H9 (cell line): ENCODE measurements around the gene CILP2. TPM values are rescaled to one million over a fixed set of nuclear protein-coding genes. Genes with fewer than 3 reads are reported as not detected.

Experiments
- DNase-seq: peaks from one replicate; pipeline ENCODE4 v3.0.0-alpha.2; 2017
- H2AFZ ChIP-seq: one replicate; pipeline ENCODE4 v1.6.1; 2013; ENCODE audit warnings: mild to moderate bottlenecking, low read length, control low read depth, moderate library complexity
- H2AK5ac ChIP-seq: 2 replicates; pipeline ENCODE4 v1.6.1; 2013; ENCODE audit warnings: low read length, control low read depth, mixed read lengths; ENCODE audit not compliant: insufficient read length
- H2BK120ac ChIP-seq: one replicate; pipeline ENCODE4 v1.6.1; 2013; ENCODE audit warnings: low read depth, mild to moderate bottlenecking, low read length, control low read depth, inconsistent platforms; ENCODE audit not compliant: poor library complexity, severe bottlenecking
- H2BK12ac ChIP-seq: 2 replicates; pipeline ENCODE4 v1.6.1; 2013; ENCODE audit warnings: low read length, control low read depth, mixed read lengths, low read depth; ENCODE audit not compliant: insufficient read length
- H2BK15ac ChIP-seq: 2 replicates; pipeline ENCODE4 v1.6.1; 2013; ENCODE audit warnings: low read depth, low read length, control low read depth
- H2BK20ac ChIP-seq: one replicate; pipeline ENCODE4 v1.6.1; 2013; ENCODE audit warnings: low read depth, mild to moderate bottlenecking, low read length, control low read depth, inconsistent platforms; ENCODE audit not compliant: poor library complexity, severe bottlenecking
- H2BK5ac ChIP-seq: 2 replicates; pipeline ENCODE4 v1.6.1; 2013; ENCODE audit warnings: low read length, control low read depth, mixed read lengths; ENCODE audit not compliant: insufficient read length
- H3K14ac ChIP-seq: 2 replicates; pipeline ENCODE4 v1.6.1; 2013; ENCODE audit warnings: low read length, control low read depth; ENCODE audit not compliant: insufficient read depth
- H3K18ac ChIP-seq: 2 replicates; pipeline ENCODE4 v1.6.1; 2013; ENCODE audit warnings: low read depth, mild to moderate bottlenecking, mixed read lengths, low read length, control low read depth; ENCODE audit not compliant: insufficient read length
- H3K23ac ChIP-seq: 2 replicates; pipeline ENCODE4 v1.6.1; 2013; ENCODE audit warnings: low read length, control low read depth, mixed read lengths, low read depth; ENCODE audit not compliant: insufficient read length
- H3K23me2 ChIP-seq: 2 replicates; pipeline ENCODE4 v1.6.1; 2013; ENCODE audit warnings: low read depth, mild to moderate bottlenecking, mixed read lengths, low read length, control low read depth; ENCODE audit not compliant: insufficient read length, poor library complexity, severe bottlenecking
- H3K27ac ChIP-seq: 2 replicates; pipeline ENCODE4 v1.5.1; 2013; ENCODE audit warnings: low read length, control low read depth, mixed read lengths, low read depth; ENCODE audit not compliant: insufficient read length
- H3K27me3 ChIP-seq: 2 replicates; pipeline ENCODE4 v1.6.1; 2013; ENCODE audit warnings: low read length, control low read depth, inconsistent platforms; ENCODE audit not compliant: insufficient read depth
- H3K4ac ChIP-seq: 2 replicates; pipeline ENCODE4 v1.6.1; 2013; ENCODE audit warnings: low read depth, mild to moderate bottlenecking, control low read depth, inconsistent platforms, low read length, moderate library complexity
- H3K4me1 ChIP-seq: 2 replicates; pipeline ENCODE4 v1.6.1; 2013; ENCODE audit warnings: low read length, control low read depth, inconsistent platforms; ENCODE audit not compliant: insufficient read depth
- H3K4me2 ChIP-seq: 2 replicates; pipeline ENCODE4 v1.6.1; 2013; ENCODE audit warnings: low read length, control low read depth, mixed read lengths; ENCODE audit not compliant: insufficient read length, insufficient read depth
- H3K56ac ChIP-seq: 2 replicates; pipeline ENCODE4 v1.6.1; 2013; ENCODE audit warnings: low read depth, mild to moderate bottlenecking, mixed read lengths, low read length, control low read depth; ENCODE audit not compliant: insufficient read length
- H3K79me1 ChIP-seq: 2 replicates; pipeline ENCODE4 v1.6.1; 2013; ENCODE audit warnings: low read depth, mild to moderate bottlenecking, moderate library complexity, low read length, control low read depth, inconsistent platforms; ENCODE audit not compliant: insufficient read depth, poor library complexity, severe bottlenecking
- H3K79me2 ChIP-seq: 2 replicates; pipeline ENCODE4 v1.6.1; 2013; ENCODE audit warnings: low read length, control low read depth, inconsistent platforms; ENCODE audit not compliant: insufficient read depth
- H3K9ac ChIP-seq: 2 replicates; pipeline ENCODE4 v1.6.1; 2013; ENCODE audit warnings: low read length, control low read depth, mixed read lengths; ENCODE audit not compliant: insufficient read length; ENCODE audit errors: extremely low read depth
- H3K9me3 ChIP-seq: one replicate; pipeline ENCODE4 v1.6.1; 2013; ENCODE audit warnings: low read depth, low read length, inconsistent platforms; ENCODE audit not compliant: control insufficient read depth
- H3T11ph ChIP-seq: one replicate; pipeline ENCODE4 v1.6.1; 2013; ENCODE audit warnings: mild to moderate bottlenecking, low read length, control low read depth, inconsistent platforms
- H4K20me1 ChIP-seq: one replicate; pipeline ENCODE4 v1.6.1; 2013; ENCODE audit not compliant: control insufficient read depth, insufficient read length, insufficient read depth
- H4K5ac ChIP-seq: 2 replicates; pipeline ENCODE4 v1.6.1; 2013; ENCODE audit warnings: low read depth, mild to moderate bottlenecking, mixed read lengths, low read length, control low read depth; ENCODE audit not compliant: insufficient read length
- H4K8ac ChIP-seq: replicated peaks from 2 replicates; pipeline ENCODE4 v1.6.1; 2013; ENCODE audit warnings: low read length, control low read depth, mixed read lengths, low read depth; ENCODE audit not compliant: insufficient read length
- H4K91ac ChIP-seq: 2 replicates; pipeline ENCODE4 v1.6.1; 2013; ENCODE audit warnings: low read depth, mild to moderate bottlenecking, moderate library complexity, mixed read lengths, low read length, control low read depth; ENCODE audit not compliant: insufficient read length
- H3K27ac Mint-ChIP-seq, 3 experiments: 2 replicates in 2 of 3; 3 replicates in 1 of 3; pipeline ENCODE4 v1.8.0; 2020 to 2021; ENCODE audit warnings: mixed read lengths in 3 of 3, mild to moderate bottlenecking in 1 of 3, moderate library complexity in 1 of 3
- H3K27me3 Mint-ChIP-seq: 2 replicates; pipeline ENCODE4 v1.8.0; 2021; ENCODE audit warnings: low read depth, mild to moderate bottlenecking, moderate library complexity, mixed read lengths
- H3K36me3 Mint-ChIP-seq, 3 experiments: 2 replicates in 2 of 3; 3 replicates in 1 of 3; pipeline ENCODE4 v1.8.0; 2020 to 2021; ENCODE audit warnings: low read depth in 3 of 3, mixed read lengths in 3 of 3; ENCODE audit not compliant: insufficient read depth in 1 of 3
- H3K4me1 Mint-ChIP-seq, 2 experiments: 2 replicates each; pipeline ENCODE4 v1.8.0; 2020; ENCODE audit warnings: mixed read lengths in 2 of 2
- H3K4me3 Mint-ChIP-seq, 2 experiments: 2 replicates in 1 of 2; 3 replicates in 1 of 2; pipeline ENCODE4 v1.8.0; 2020 to 2021; ENCODE audit warnings: mild to moderate bottlenecking in 2 of 2, mixed read lengths in 2 of 2, moderate library complexity in 1 of 2
- H3K9me3 Mint-ChIP-seq, 2 experiments: 2 replicates in 1 of 2; 3 replicates in 1 of 2; pipeline ENCODE4 v1.8.0; 2020; ENCODE audit warnings: mild to moderate bottlenecking in 2 of 2, mixed read lengths in 2 of 2, moderate library complexity in 1 of 2
- WGBS: extraction: QIAGEN DNeasy Blood & Tissue Kit; methylation state at CpG from one replicate; pipeline ENCODE4 v1.1.7; 2013; ENCODE audit warnings: missing lambda C conversion rate, low lambda C conversion rate, mixed read lengths; ENCODE audit not compliant: insufficient read length; ENCODE audit errors: extremely low coverage; 5-methylcytosine and 5-hydroxymethylcytosine counted together
- total RNA-seq: library from RNA; stranded (reverse); gene quantifications from 2 replicates; pipeline ENCODE4 v1.2.1, GENCODE V29; 2021
- TF ChIP-seq, protein P1 (sequence below): fragments of 200-600 bp; sonication (generic); conservative IDR thresholded peaks from 3 replicates; pipeline ENCODE4 v1.8.0; 2021; ENCODE audit warnings: antibody characterized with exemption, mild to moderate bottlenecking

Gene CILP2
- total RNA-seq, 1 experiment from 2014 or later, result 6.4 TPM

- no CpG with 5 or more reads among the region's 13 CpGs for WGBS
- Mint-ChIP-seq H3K4me1 (peaks cover 7 to 15% of the 10 kb centered on the region in 2 experiments), H3K27ac (no peak overlapping the region), H3K36me3 (peaks cover 2 to 4% (median 2%) of the 10 kb centered on the region in 3 experiments; a peak in 4 of 7 replicates), H3K27me3 (peaks cover 21% of the 10 kb centered on the region), H3K4me3 (no peak overlapping the region), H3K9me3 (no peaks in the 10 kb centered on the region)
- Histone ChIP-seq H3K27me3 (peaks cover 2% of the 10 kb centered on the region; the same call in 1 of the 2 replicates), H4K20me1 (no peaks in the 10 kb centered on the region), H2AK5ac (no peak overlapping the region), H4K8ac (no peak overlapping the region), H3T11ph (no peak overlapping the region), H2BK120ac (no peak overlapping the region), H3K56ac (no peak overlapping the region), H3K27ac (no peak overlapping the region), H3K4me2 (no peak overlapping the region), H2AFZ (no peak overlapping the region), H3K18ac (no peak overlapping the region), H3K4me1 (no peaks in the 10 kb centered on the region), H3K79me1 (no peaks in the 10 kb centered on the region), H3K23ac (no peak overlapping the region), H3K9ac (no peak overlapping the region), H3K23me2 (peaks cover 11% of the 10 kb centered on the region), H4K91ac (no peak overlapping the region), H3K79me2 (no peaks in the 10 kb centered on the region), H2BK5ac (no peak overlapping the region), H3K14ac (no peak overlapping the region), H2BK15ac (no peak overlapping the region), H3K9me3 (no peaks in the 10 kb centered on the region), H2BK12ac (no peak overlapping the region), H2BK20ac (no peak overlapping the region), H4K5ac (no peak overlapping the region), H3K4ac (no peak overlapping the region)
- DNase-seq, result no peak
- TF ChIP-seq, protein P1, sequence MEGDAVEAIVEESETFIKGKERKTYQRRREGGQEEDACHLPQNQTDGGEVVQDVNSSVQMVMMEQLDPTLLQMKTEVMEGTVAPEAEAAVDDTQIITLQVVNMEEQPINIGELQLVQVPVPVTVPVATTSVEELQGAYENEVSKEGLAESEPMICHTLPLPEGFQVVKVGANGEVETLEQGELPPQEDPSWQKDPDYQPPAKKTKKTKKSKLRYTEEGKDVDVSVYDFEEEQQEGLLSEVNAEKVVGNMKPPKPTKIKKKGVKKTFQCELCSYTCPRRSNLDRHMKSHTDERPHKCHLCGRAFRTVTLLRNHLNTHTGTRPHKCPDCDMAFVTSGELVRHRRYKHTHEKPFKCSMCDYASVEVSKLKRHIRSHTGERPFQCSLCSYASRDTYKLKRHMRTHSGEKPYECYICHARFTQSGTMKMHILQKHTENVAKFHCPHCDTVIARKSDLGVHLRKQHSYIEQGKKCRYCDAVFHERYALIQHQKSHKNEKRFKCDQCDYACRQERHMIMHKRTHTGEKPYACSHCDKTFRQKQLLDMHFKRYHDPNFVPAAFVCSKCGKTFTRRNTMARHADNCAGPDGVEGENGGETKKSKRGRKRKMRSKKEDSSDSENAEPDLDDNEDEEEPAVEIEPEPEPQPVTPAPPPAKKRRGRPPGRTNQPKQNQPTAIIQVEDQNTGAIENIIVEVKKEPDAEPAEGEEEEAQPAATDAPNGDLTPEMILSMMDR, result no peak
Measured at GRCh38 chr19:19543101-19543500, 5.0 kb downstream of the CILP2 start.
